GM19023 (cell line): Measurements from ENCODE around the gene LYZL2.
"Not testable (repeated sequence)": the region's sequence is repeated elsewhere in the genome, so short reads cannot be mapped to it uniquely, and the experiment has no call there.

Source experiments
- ATAC-seq: cut with Tn5 transposase; IDR thresholded peaks from one replicate; pipeline ENCODE4 v1.9.1; 2021; ENCODE audit warnings: mild to moderate bottlenecking, moderate library complexity; ENCODE audit not compliant: unreplicated experiment

The LYZL2 gene

DNA sequence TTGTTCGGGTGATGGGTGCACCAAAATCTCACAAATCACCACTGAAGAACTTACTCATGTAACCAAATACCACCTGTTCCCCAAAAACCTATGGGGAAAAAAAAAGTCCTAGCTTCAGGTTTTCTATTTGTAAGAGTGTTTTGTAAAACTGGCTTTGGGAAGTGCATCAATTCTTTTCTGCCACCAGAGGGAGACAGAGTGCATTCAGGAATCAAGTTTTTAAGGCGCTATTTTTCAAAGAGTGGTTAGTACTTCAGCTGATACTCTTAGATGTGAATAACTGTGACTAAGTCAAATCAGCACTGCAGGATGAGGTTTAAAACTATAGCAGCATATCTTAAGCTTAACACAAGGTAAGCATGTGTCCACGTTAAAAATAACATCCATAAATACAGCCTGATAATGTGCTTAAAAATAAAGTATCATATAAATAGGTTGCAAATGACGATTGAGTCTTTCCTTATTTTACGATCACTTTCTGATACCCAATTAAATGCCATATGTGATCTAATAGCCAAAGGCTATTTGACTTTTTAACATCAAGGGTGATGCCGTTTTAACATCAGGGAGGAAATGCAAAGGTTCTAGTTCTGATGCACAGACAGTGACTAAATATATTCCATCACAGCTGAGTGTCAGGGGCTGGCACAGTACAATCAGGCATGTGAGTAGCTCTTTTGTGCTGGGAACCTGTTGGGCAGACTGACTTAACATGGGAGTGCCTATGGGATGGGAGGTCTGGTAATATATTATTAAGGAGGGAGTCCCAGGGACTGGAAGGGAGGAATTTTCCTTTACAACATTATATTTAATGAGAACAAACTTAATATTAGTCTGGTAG lies 10.6 kb upstream of the LYZL2 start:
- ATAC-seq, result no peak

DNA sequence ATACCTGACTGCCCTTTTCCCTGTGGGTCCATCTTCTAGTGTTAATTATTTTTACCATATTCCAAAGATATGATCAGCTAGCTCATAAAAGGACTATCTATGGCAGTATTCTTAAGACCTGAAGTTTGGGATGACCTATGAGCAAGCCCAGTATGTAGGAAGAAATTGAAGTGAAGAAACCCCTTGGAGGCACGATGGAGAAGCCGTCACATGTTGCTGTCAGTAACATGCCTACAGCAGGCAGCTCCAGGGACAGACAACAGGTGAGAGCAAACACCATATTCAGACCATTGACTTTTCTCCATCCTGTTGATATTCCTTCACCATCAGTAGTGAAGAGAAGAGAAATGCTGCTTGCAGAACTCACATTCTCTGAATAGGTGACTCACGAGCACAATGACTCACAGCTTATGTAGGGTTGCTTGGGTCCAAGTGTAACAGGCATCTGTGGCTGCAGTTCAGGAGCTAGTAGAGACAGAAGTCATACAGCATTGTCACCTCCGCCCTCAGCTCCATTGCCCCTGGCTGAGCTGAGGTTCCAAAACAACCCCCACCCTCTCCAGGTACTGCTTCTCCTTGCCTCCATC lies 8.4 kb upstream of the LYZL2 start:
- ATAC-seq, result no peak

GRCh38 chr10:30631188-30631587 lies 1.6 kb upstream of the LYZL2 start:
- no peak for ATAC-seq

- no peak for ATAC-seq
Measured at GRCh38 chr10:30630571-30630970, 1.0 kb upstream of the LYZL2 start.

DNA sequence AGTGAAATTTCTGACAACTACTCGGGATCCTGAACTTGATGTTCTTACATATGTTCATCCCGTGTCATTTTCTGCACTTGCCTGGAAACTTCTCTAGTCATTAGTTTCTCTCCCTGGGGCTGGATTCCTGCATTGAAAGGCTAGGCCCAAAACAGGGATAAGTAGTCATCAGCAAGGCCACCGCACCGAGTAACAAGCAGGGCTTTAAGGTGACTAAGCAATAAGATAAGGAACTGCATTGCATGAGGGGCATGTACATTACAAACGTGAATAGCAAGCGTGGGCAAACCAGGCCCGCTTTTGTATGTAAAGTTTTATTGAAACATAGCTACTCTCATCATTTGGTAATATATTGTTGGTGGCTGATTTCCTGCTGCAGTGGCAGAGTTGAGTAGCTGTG lies 977 bp downstream of the LYZL2 start:
- ATAC-seq, result not testable (repeated sequence)

DNA sequence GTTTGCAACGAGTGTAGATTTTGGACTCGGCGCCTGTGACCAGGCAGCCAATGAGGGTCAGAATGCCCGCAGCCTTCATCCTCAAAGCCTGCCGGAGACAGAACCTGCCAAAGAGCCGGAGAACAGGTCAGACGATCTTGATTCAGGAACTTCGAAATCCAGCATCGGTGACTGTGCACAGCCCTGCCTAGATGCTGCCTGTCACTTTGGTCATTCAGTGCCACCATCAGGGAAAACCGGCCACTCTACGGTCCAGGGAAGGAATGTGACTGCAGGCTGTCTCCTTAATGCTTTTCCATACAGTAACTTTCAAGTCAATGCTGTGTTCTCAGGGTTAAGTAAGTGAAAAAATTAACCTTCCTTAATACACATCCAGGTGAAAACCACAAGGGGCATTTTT lies 2.7 kb downstream of the LYZL2 start:
- ATAC-seq, result not testable (repeated sequence)

GRCh38 chr10:30626196-30626595 lies 3.4 kb downstream of the LYZL2 start:
- not testable (repeated sequence) for ATAC-seq

GRCh38 chr10:30625080-30625479 lies 4.5 kb downstream of the LYZL2 start:
- ATAC-seq, result no peak

GRCh38 chr10:30619966-30620365 lies 9.6 kb downstream of the LYZL2 start:
- no peak for ATAC-seq

DNA sequence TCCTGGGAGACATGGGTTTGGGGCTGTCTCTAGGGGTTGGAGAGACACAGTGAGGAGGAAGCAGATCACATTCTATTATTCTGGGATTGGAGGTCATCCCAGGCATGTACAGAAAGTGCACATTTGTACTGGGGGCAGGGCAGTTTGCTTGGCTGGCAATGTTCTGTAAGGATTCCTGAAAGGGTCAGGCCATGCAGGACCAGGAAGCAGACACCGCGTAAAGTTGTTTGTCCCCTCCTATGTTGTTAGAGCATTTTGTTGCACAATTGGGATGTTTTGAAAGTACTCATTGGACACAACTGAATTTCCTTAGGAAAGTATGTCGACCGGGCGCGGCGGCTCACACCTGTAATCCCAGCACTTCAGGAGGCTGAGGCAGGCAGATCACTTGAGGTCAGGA lies 12.5 kb downstream of the LYZL2 start:
- ATAC-seq, result no peak

DNA sequence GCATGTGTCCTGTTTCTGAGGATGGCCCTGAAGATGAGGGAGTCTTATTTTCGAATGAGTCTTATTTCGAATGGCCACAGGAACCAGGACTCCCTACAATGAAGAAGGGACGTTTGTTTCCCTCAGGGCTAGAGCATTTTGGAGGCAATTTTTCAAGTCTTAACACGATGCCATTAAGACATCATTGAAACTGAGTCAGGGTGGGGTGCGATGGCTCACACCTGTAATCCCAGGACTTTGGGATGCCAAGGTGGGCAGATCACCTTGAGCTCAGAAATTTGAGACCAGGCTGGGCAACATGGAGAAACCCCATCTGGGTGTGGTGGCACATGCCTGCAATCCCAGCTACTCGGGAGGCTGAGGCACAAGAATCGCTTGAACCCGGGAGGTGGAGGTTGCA lies 18.5 kb downstream of the LYZL2 start:
- not testable (repeated sequence) for ATAC-seq

GRCh38 chr10:30607814-30608213 lies 21.7 kb downstream of the LYZL2 start:
- no peak for ATAC-seq

DNA sequence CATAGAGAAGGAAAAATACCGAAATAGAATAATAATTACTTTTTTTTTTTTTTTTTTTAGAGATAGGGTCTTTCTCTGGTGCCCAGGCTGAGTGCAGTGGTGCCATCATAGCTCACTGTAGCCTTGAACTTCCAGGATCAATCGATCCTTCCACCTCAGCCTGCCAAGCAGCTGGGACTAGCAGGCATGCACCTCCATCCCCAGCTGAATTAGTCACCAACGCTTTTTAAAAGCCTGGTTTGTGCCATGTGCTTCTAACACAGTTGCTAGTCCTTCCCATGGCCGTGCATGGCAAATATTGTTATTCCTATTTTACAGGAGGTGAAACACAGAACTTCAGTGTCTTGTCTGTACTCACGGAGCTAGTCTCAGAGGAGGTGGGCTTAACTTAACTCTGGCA lies 23.2 kb downstream of the LYZL2 start:
- ATAC-seq, result no peak

DNA sequence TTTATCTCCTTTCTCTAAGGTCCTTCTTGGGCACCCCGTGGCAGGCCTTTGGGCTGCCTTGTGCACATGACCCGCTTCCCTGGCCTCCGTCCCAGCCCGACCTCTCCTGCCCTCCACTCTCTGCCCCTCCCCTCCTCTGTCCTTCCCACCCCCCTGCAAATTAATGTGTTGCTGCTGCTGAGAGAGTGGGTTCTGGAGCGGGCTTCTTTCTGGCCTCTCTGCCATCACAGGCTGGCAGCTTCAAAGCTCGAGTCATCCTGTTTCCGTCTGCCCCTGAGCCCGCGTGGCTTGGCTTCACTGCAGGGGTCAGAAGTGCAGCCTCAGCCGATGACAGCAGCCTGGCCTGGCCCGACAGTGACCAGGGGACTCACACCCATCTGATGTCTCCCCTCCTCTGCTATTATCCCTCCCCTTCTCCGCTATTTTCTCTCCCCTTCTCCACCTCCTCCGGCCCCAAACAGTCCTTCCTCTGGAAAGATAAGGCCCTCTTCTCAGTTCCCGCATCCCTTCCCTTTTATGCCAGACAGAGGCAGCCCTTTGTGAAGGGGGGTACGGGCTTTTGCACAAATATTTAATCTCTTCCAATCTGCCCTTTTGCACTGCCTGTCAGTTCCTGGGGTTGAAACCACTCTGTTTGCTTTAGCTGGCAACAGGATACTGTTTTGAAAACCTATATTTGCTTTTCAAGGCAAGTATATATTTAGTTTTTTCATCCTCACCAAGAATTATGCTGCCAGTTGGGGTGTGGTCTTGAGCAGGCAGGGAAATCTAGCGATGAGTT lies 24.0 kb downstream of the LYZL2 start:
- not testable (repeated sequence) for ATAC-seq

DNA sequence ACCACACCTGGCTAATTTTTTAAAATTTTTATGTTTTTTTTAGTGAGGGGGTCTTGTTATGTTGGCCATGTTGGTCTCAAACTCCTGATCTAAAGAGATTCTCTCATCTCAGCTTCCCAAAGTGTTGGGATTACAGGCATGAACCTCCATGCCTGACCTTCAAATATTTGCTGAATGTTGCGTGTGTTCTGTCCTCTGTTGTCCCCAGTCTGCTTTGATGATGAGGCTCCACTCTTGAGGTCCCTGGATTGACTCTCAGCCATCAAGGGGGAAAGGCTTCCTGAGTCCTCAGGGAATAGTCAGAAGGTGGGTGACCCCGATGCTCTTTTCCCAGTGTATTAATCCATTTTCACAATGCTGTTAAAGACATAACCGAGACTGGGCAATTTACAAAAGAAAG lies 26.0 kb downstream of the LYZL2 start:
- ATAC-seq, result no peak

- no peak for ATAC-seq
Measured at GRCh38 chr10:30602747-30603146, 26.8 kb downstream of the LYZL2 start.

DNA sequence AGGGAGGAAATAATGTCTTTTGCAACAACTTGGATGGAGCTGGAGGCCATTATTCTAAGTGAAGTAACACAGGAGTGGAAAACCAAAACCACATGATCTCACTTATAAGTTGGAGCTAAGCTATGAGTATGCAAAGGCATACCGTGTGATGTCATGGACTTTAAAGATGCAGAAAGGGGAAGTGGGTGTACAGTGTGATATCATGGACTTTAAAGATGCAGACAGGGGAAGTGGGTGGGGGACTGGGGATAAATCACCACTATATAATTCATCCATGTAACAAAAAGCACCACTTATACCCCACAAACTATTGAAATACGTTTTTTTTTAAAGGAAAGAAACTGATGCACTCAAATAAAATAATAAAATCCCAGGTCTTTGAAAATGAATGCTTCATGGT lies 29.5 kb downstream of the LYZL2 start:
- no peak for ATAC-seq

DNA sequence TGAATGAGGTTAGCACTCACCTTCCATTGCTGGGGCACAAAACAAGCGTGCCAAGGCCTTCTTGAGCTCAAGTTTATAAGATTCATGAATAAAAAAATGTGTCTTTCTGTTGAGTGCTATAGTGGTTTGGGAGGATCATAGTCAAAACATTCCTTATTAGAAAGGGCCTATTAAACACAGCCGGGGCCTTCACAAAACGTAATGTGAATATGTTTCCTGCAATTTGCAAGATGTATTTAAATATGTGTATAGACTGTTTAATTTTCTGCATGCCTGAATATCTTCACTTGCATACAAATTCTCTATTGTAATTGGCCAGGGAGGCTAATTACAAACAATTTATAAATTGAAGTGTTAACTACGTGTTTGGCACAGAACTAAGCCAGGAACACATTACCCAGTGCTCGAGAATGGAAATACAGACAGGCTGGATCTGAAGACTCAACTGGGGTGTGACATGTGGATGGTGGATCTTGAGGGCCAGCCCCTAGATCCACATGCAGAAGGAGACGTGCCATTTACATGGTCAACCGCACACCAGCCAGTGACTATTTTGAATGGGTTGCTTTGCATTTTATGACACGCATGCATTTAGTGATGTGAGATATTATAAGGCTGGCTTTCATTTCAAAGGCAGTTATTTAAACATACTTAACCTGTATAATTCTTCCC lies 31.3 kb downstream of the LYZL2 start:
- ATAC-seq, result no peak

DNA sequence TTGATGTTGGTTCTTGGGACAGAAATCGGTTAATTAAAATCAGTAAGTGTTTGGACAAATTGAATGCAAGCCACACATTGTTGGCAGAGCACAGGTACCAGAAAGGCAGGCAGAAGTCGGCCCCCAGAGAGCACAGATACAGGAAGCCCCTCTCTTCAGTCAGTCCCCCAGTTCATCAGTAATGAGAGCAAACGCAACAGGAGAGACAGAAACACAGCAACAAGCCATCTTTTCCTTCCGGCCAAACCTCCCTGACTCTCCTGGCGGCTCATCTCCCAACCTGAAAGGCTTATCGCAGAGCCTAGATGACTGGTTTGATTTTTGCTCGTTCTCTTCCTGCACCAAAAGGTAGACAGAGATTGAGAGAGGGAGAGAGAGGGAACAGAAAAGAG lies 32.1 kb downstream of the LYZL2 start:
- ATAC-seq, result not testable (repeated sequence)

- ATAC-seq, result not testable (repeated sequence)
Measured at GRCh38 chr10:30596493-30597432, 32.8 kb downstream of the LYZL2 start.
